Stimulated activated naive CD8-positive, alpha-beta T cell treated with anti-CD3 and anti-CD28 coated beads, Interleukin-15, Interleukin-2, amounts not matched to agents 100 ng/mL and 50 ng/mL, for 24 hours (primary cell): ENCODE measurements around the gene CACNB3.
"Not testable (repeated sequence)": the region's sequence is repeated elsewhere in the genome, so short reads cannot be mapped to it uniquely, and the experiment has no call there.

Source experiments
- H3K27ac Mint-ChIP-seq: one replicate; pipeline ENCODE4 v1.8.0; 2021; ENCODE audit warnings: mild to moderate bottlenecking, mixed read lengths
- H3K27me3 Mint-ChIP-seq: one replicate; pipeline ENCODE4 v1.8.0; 2021; ENCODE audit warnings: mixed read lengths
- H3K36me3 Mint-ChIP-seq: one replicate; pipeline ENCODE4 v1.8.0; 2021; ENCODE audit warnings: low read depth, mixed read lengths
- H3K4me1 Mint-ChIP-seq: one replicate; pipeline ENCODE4 v1.8.0; 2021; ENCODE audit warnings: low read depth, mixed read lengths
- H3K4me3 Mint-ChIP-seq: one replicate; pipeline ENCODE4 v1.8.0; 2021; ENCODE audit warnings: mild to moderate bottlenecking, mixed read lengths
- H3K9me3 Mint-ChIP-seq: one replicate; pipeline ENCODE4 v1.8.0; 2021; ENCODE audit warnings: mixed read lengths

The CACNB3 gene

GRCh38 chr12:48869191-48869590 lies 50.9 kb downstream of the CACNB3 start:
- H3K9me3 Mint-ChIP-seq = no peaks in the 10 kb centered on the region
- H3K27ac Mint-ChIP-seq = no peak overlapping the region
- peaks cover 7% of the 10 kb centered on the region for H3K27me3 Mint-ChIP-seq
- H3K4me1 Mint-ChIP-seq = peaks cover 20% of the 10 kb centered on the region
- H3K4me3 Mint-ChIP-seq = no peak overlapping the region
- H3K36me3 Mint-ChIP-seq = no peaks in the 10 kb centered on the region

DNA sequence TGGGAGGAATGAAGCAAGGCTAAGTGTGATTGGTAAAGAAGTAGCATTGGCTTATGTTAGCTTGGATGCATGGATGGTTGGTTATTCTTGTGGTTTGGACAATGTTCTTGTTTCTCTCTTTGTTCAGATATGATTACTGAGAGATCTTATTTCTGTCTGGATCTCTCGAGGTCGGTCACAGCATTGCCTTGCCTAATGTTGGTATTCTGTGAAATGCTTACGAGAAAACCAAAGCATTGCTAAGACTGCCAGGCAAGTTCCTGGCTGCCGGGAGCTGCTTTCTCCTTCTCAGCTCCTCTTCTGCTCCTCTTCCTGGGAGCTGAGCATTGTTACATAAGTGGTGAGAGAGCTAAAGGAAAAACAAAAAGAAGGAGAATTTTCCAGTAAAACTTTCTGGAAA lies 54.8 kb downstream of the CACNB3 start:
- Mint-ChIP-seq H3K4me1 (no peaks in the 10 kb centered on the region), H3K36me3 (no peaks in the 10 kb centered on the region), H3K9me3 (no peaks in the 10 kb centered on the region), H3K4me3 (no peak overlapping the region), H3K27ac (no peak overlapping the region), H3K27me3 (no peaks in the 10 kb centered on the region)

DNA sequence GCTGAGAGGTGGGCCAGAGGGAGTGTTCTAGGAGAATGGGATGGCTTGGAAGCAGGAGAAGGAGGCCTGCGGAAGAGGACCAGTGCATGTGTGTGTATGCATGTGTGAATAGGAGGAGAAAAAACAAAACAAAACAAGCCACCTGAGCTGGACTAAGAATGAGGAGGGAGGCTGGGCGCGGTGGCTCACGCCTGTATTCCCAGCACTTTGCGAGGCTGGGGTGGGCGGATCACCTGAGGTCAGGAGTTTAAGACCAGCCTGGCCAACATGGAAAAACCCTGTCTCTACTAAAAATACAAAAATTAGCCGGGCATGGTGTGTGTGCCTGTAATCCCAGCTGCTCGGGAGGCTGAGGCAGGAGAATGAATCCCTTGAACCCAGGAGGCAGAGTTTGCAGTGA lies 55.2 kb downstream of the CACNB3 start:
- not testable (repeated sequence) for H3K9me3 Mint-ChIP-seq, H3K4me1 Mint-ChIP-seq, H3K27ac Mint-ChIP-seq, H3K36me3 Mint-ChIP-seq, H3K4me3 Mint-ChIP-seq, H3K27me3 Mint-ChIP-seq

GRCh38 chr12:48875944-48876515 lies 57.7 kb downstream of the CACNB3 start:
- H3K4me3 Mint-ChIP-seq = no peak overlapping the region
- H3K27me3 Mint-ChIP-seq = peaks cover 13% of the 10 kb centered on the region
- H3K36me3 Mint-ChIP-seq = no peaks in the 10 kb centered on the region
- no peak overlapping the region for H3K27ac Mint-ChIP-seq
- H3K4me1 Mint-ChIP-seq = no peaks in the 10 kb centered on the region
- no peaks in the 10 kb centered on the region for H3K9me3 Mint-ChIP-seq
